ENCODE measurements around the gene MT1E.

MT1E gene

GRCh38 chr16:56583351-56584168 is 42.0 kb upstream of the MT1E start:
- Mint-ChIP-seq H3K4me1 (no peaks in the 10 kb centered on the region), H3K27me3 (ENCODE audit: low read depth, poor library complexity) (peaks cover 84% of the 10 kb centered on the region), H3K9me3 (no peaks in the 10 kb centered on the region), H3K27ac (no peak overlapping the region), H3K4me3 (no peak overlapping the region), H3K36me3 (ENCODE audit: low read depth) (no peaks in the 10 kb centered on the region)
- no peak for TF ChIP-seq CTCF (IDR thresholded peaks at IDR 0.05)
- no peak for DNase-seq

- Mint-ChIP-seq H3K4me3 (no peak overlapping the region), H3K4me1 (peaks cover 4% of the 10 kb centered on the region), H3K27me3 (ENCODE audit: low read depth, poor library complexity) (peaks cover 87% of the 10 kb centered on the region), H3K36me3 (ENCODE audit: low read depth) (no peaks in the 10 kb centered on the region), H3K27ac (no peak overlapping the region), H3K9me3 (no peaks in the 10 kb centered on the region)
- no peak for DNase-seq
- TF ChIP-seq CTCF (IDR thresholded peaks at IDR 0.05): no peak
Measured at GRCh38 chr16:56584276-56584675, 41.3 kb upstream of the MT1E start.

- Mint-ChIP-seq H3K27me3 (ENCODE audit: low read depth, poor library complexity) (peaks cover 97% of the 10 kb centered on the region), H3K4me3 (peak overlapping the region; percentile 82), H3K36me3 (ENCODE audit: low read depth) (no peaks in the 10 kb centered on the region), H3K9me3 (peaks cover 6% of the 10 kb centered on the region), H3K4me1 (peaks cover 4% of the 10 kb centered on the region), H3K27ac (no peak overlapping the region)
- DNase-seq: no peak
- no peak for TF ChIP-seq CTCF (IDR thresholded peaks at IDR 0.05)
Measured at GRCh38 chr16:56588781-56589140, 36.8 kb upstream of the MT1E start.

GRCh38 chr16:56589141-56590039 is 36.2 kb upstream of the MT1E start, which contains the start of gene MT3:
MT3 (plus strand) TSS chr16:56589528; CDS start chr16:56589591, 63 bp downstream.
- peak; percentile 59 for DNase-seq
- peaks cover 12% of the 10 kb centered on the region for H3K9me3 Mint-ChIP-seq
- H3K4me3 Mint-ChIP-seq: peak within 1 kb of the TSS; percentile 82
- no peak within 1 kb of the TSS for H3K27ac Mint-ChIP-seq
- peaks cover 98% of the 10 kb centered on the region for H3K27me3 Mint-ChIP-seq (ENCODE audit: low read depth, poor library complexity)
- no peaks in the 10 kb centered on the region for H3K36me3 Mint-ChIP-seq (ENCODE audit: low read depth)
- peaks cover 4% of the 10 kb centered on the region for H3K4me1 Mint-ChIP-seq
- no peak for TF ChIP-seq CTCF (IDR thresholded peaks at IDR 0.05)

GRCh38 chr16:56591377-56592060 is 34.1 kb upstream of the MT1E start:
- Mint-ChIP-seq H3K27ac (no peak overlapping the region), H3K4me1 (peaks cover 4% of the 10 kb centered on the region), H3K9me3 (peaks cover 12% of the 10 kb centered on the region), H3K36me3 (ENCODE audit: low read depth) (no peaks in the 10 kb centered on the region), H3K4me3 (no peak overlapping the region), H3K27me3 (ENCODE audit: low read depth, poor library complexity) (peaks cover 98% of the 10 kb centered on the region)
- DNase-seq: no peak
- no peak for TF ChIP-seq CTCF (IDR thresholded peaks at IDR 0.05)

All from nephron progenitor cell (in vitro differentiated cells).